ENCODE data around the gene VPS37C.

DNA sequence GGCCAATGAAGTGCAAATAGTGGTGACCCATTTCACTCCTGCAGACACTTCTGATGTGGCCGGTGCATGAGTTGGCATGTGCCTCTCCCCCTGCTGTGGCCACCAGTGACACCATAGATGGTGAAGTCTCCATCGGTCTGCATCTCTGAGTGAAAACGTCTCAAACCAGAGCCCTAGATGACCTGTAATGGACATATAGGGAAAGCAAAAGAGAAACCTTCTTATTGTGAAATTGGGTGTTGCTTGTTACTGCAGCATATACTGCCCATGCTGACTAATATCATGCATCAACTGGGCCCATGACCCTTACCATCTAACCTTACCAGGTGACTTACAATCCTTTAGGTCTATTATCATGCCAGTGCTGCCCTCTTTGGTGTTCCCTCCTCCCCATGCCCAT, 11.7 kb upstream of the VPS37C start:
- no peak for TF ChIP-seq EZH2phosphoT487 (IDR thresholded peaks at IDR 0.05; ENCODE audit: low read depth)
- TF ChIP-seq, protein P1, sequence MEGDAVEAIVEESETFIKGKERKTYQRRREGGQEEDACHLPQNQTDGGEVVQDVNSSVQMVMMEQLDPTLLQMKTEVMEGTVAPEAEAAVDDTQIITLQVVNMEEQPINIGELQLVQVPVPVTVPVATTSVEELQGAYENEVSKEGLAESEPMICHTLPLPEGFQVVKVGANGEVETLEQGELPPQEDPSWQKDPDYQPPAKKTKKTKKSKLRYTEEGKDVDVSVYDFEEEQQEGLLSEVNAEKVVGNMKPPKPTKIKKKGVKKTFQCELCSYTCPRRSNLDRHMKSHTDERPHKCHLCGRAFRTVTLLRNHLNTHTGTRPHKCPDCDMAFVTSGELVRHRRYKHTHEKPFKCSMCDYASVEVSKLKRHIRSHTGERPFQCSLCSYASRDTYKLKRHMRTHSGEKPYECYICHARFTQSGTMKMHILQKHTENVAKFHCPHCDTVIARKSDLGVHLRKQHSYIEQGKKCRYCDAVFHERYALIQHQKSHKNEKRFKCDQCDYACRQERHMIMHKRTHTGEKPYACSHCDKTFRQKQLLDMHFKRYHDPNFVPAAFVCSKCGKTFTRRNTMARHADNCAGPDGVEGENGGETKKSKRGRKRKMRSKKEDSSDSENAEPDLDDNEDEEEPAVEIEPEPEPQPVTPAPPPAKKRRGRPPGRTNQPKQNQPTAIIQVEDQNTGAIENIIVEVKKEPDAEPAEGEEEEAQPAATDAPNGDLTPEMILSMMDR (IDR thresholded peaks at IDR 0.05; ENCODE audit: low read depth, low read length), result no peak

All from OCI-LY3 (cell line).